ENCODE data around the gene FGD1.
"Not testable (repeated sequence)": the region's sequence is repeated elsewhere in the genome, so short reads cannot be mapped to it uniquely, and the experiment has no call there.

FGD1 gene

GRCh38 chrX:54494989-54495813 lies 833 bp downstream of the FGD1 start:
- no peak overlapping the region for H3K27ac ChIP-seq (ENCODE audit: low read depth, low read length)
- H3K9ac ChIP-seq (ENCODE audit: low read depth in 1 of 2, low read length in 2 of 2), result peak overlapping the region; percentile 43 to 47
- peak overlapping the region; percentile 43 to 62 for H3K4me3 ChIP-seq (ENCODE audit: low read depth in 1 of 2, low read length in 2 of 2)
- no peaks in the 10 kb centered on the region for H3K4me1 ChIP-seq (ENCODE audit: control insufficient read depth in 1 of 2, insufficient read depth in 2 of 2, low read length in 2 of 2)
- no peaks in the 10 kb centered on the region for H3K36me3 ChIP-seq (ENCODE audit: control insufficient read depth in 1 of 2, insufficient read depth in 2 of 2, low read length in 2 of 2)
- H3K27me3 ChIP-seq (ENCODE audit: control insufficient read depth in 1 of 2, insufficient read depth in 2 of 2, low read length in 2 of 2), result no peaks in the 10 kb centered on the region
- H3K9me3 ChIP-seq (ENCODE audit: control insufficient read depth in 1 of 2, low read length in 2 of 2), result no peaks in the 10 kb centered on the region

DNA sequence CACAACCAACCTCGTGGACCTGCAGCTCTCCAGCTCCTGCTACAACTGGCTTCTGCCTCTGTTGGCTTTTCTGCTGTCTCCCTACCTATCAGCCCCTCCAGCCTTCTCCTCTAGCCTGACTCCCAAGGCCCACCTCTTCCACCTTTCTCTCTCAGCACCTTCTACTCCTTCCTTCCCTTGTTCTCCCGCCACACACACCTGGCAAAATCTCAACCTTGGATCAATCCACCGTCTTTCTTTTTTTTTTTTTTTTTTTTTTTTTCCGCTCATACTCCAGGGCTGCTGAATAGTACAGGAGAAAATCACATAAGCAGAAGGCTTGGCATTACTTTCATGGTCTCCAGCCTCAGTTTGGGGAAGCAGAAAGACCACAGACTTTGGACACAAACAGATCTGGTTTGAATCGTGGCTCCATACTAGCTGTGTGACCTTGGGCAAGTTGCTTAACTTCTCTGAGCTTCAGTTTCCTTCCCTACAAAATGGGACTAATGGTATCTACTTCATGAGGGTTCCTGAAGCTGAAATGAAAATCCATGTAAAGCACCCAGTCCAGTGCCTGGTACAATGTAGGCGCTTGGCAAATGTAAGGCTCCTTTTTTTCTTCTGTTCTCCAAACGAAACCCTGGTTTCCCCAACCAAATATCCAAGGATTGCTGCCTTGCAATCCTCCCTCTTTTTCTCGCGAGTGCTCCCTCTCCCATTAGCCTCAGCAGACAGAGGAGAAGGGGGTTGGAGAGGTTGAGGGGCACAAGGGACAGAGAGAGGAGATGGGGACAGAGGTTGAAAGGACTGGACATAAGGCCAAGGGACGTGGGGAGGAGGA lies 1.7 kb downstream of the FGD1 start:
- Histone ChIP-seq H3K27ac (ENCODE audit: low read depth, low read length) (no peak overlapping the region), H3K4me1 (ENCODE audit: control insufficient read depth in 1 of 2, insufficient read depth in 2 of 2, low read length in 2 of 2) (no peaks in the 10 kb centered on the region), H3K36me3 (ENCODE audit: control insufficient read depth in 1 of 2, insufficient read depth in 2 of 2, low read length in 2 of 2) (no peaks in the 10 kb centered on the region), H3K27me3 (ENCODE audit: control insufficient read depth in 1 of 2, insufficient read depth in 2 of 2, low read length in 2 of 2) (no peaks in the 10 kb centered on the region), H3K9me3 (ENCODE audit: control insufficient read depth in 1 of 2, low read length in 2 of 2) (no peaks in the 10 kb centered on the region), H3K4me3 (ENCODE audit: low read depth in 1 of 2, low read length in 2 of 2) (peak overlapping the region; percentile 43 to 62), H3K9ac (ENCODE audit: low read depth in 1 of 2, low read length in 2 of 2) (peak overlapping the region; percentile 43 to 47)

- Histone ChIP-seq H3K27me3 (ENCODE audit: control insufficient read depth in 1 of 2, insufficient read depth in 2 of 2, low read length in 2 of 2) (no peaks in the 10 kb centered on the region), H3K27ac (ENCODE audit: low read depth, low read length) (no peak overlapping the region), H3K4me1 (ENCODE audit: control insufficient read depth in 1 of 2, insufficient read depth in 2 of 2, low read length in 2 of 2) (no peaks in the 10 kb centered on the region), H3K36me3 (ENCODE audit: control insufficient read depth in 1 of 2, insufficient read depth in 2 of 2, low read length in 2 of 2) (no peaks in the 10 kb centered on the region), H3K9me3 (ENCODE audit: control insufficient read depth in 1 of 2, low read length in 2 of 2) (no peaks in the 10 kb centered on the region), H3K9ac (ENCODE audit: low read depth in 1 of 2, low read length in 2 of 2) (no peak overlapping the region), H3K4me3 (ENCODE audit: low read depth in 1 of 2, low read length in 2 of 2) (no peak overlapping the region)
These were observed 3.7 kb downstream of the FGD1 start for GRCh38 chrX:54492340-54492739.

DNA sequence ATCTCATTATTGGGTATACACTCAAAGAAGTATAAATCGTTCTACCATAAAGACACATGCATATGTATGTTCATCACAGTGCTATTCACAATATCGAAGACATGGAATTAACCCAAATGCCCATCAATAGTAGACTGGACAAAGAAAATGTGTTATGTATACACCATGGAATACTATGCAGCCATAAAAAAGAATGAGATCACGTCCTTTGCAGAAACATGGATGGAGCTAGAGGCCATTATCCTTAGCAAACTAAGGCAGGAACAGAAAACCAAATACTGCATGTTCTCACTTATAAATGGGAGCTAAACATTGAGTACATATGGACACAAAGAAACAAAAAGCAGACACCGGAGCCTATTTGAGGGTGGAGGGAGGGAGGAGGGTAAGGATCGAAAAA lies 6.2 kb downstream of the FGD1 start:
- not testable (repeated sequence) for H3K27ac ChIP-seq (ENCODE audit: low read depth, low read length); H3K4me3 ChIP-seq (ENCODE audit: low read depth in 1 of 2, low read length in 2 of 2)

GRCh38 chrX:54484666-54485065 lies 11.4 kb downstream of the FGD1 start:
- no peaks in the 10 kb centered on the region for H3K9me3 ChIP-seq (ENCODE audit: control insufficient read depth in 1 of 2, low read length in 2 of 2)
- no peaks in the 10 kb centered on the region for H3K27me3 ChIP-seq (ENCODE audit: control insufficient read depth in 1 of 2, insufficient read depth in 2 of 2, low read length in 2 of 2)
- no peak overlapping the region for H3K4me3 ChIP-seq (ENCODE audit: low read depth in 1 of 2, low read length in 2 of 2)
- H3K36me3 ChIP-seq (ENCODE audit: control insufficient read depth in 1 of 2, insufficient read depth in 2 of 2, low read length in 2 of 2), result no peaks in the 10 kb centered on the region
- H3K9ac ChIP-seq (ENCODE audit: low read depth in 1 of 2, low read length in 2 of 2), result no peak overlapping the region
- H3K27ac ChIP-seq (ENCODE audit: low read depth, low read length), result no peak overlapping the region
- peaks cover 7 to 16% of the 10 kb centered on the region in 2 donors for H3K4me1 ChIP-seq (ENCODE audit: control insufficient read depth in 1 of 2, insufficient read depth in 2 of 2, low read length in 2 of 2)

More for the DNA sequence above, 6.2 kb downstream of the FGD1 start:
- not testable (repeated sequence) for H3K36me3 ChIP-seq (ENCODE audit: control insufficient read depth in 1 of 2, insufficient read depth in 2 of 2, low read length in 2 of 2); H3K9ac ChIP-seq (ENCODE audit: low read depth in 1 of 2, low read length in 2 of 2); H3K27me3 ChIP-seq (ENCODE audit: control insufficient read depth in 1 of 2, insufficient read depth in 2 of 2, low read length in 2 of 2); H3K9me3 ChIP-seq (ENCODE audit: control insufficient read depth in 1 of 2, low read length in 2 of 2); H3K4me1 ChIP-seq (ENCODE audit: control insufficient read depth in 1 of 2, insufficient read depth in 2 of 2, low read length in 2 of 2)

DNA sequence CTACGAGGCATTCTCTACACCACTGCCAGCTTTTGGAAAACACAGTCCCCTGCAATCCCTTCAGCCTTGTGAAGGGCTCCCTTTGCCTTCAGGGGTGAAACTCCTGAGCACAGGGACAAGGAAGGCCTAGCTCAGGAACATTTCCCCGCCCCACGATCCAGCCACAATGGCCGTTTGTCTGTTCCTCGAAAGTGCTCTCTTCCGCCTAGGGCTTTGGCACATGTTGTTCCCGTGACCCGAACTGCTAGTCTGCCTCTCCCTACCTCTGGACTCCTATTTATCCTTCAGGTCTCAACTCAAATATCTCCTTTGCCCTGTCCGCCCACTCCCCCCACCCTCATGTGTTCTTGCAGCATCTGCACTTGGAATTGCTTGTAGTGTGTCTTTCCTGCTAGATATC lies 12.1 kb downstream of the FGD1 start:
- Histone ChIP-seq H3K4me3 (ENCODE audit: low read depth in 1 of 2, low read length in 2 of 2) (no peak overlapping the region), H3K27me3 (ENCODE audit: control insufficient read depth in 1 of 2, insufficient read depth in 2 of 2, low read length in 2 of 2) (no peaks in the 10 kb centered on the region), H3K9ac (ENCODE audit: low read depth in 1 of 2, low read length in 2 of 2) (no peak overlapping the region), H3K9me3 (ENCODE audit: control insufficient read depth in 1 of 2, low read length in 2 of 2) (no peaks in the 10 kb centered on the region), H3K4me1 (ENCODE audit: control insufficient read depth in 1 of 2, insufficient read depth in 2 of 2, low read length in 2 of 2) (peaks cover 7 to 16% of the 10 kb centered on the region in 2 donors), H3K36me3 (ENCODE audit: control insufficient read depth in 1 of 2, insufficient read depth in 2 of 2, low read length in 2 of 2) (no peaks in the 10 kb centered on the region), H3K27ac (ENCODE audit: low read depth, low read length) (no peak overlapping the region)

DNA sequence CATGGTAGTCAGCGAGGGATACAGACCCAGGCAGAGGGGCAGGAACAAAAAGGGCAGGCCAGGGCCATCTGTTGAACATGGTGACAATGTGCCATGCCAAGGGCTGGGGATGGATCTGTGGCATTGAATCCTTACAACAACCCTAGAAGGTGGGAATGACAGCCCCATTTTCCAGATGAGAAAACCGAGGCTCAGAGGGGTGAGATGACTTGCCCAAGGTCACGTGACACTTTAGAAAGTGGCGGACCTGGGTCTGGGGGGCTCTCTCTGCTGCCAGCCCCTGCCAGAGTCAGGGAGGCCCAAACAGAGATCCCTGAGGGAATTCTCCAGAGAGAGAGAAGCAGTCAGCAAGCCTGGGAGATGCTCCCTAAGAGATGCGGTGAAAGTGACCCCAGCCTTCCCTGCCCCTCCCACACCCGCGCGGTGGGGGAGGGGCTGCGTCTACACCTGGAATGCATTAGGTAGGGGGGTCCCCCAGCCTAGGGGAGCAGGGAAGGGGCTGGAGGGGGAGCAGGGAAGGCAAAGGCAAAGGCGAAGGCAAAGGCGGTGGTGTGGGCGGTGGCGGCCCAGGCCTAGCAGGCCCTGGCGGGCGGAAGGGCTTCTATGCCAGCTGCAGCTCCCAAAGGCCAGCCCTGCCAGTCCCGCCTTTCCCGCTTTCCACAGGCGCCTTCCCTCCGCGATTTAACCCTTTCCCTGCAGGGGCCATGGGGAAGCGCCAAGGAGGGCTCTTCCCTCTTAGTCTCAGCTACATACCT lies 13.0 kb downstream of the FGD1 start:
- H3K9me3 ChIP-seq (ENCODE audit: control insufficient read depth in 1 of 2, low read length in 2 of 2), result no peaks in the 10 kb centered on the region
- no peak overlapping the region for H3K9ac ChIP-seq (ENCODE audit: low read depth in 1 of 2, low read length in 2 of 2)

DNA sequence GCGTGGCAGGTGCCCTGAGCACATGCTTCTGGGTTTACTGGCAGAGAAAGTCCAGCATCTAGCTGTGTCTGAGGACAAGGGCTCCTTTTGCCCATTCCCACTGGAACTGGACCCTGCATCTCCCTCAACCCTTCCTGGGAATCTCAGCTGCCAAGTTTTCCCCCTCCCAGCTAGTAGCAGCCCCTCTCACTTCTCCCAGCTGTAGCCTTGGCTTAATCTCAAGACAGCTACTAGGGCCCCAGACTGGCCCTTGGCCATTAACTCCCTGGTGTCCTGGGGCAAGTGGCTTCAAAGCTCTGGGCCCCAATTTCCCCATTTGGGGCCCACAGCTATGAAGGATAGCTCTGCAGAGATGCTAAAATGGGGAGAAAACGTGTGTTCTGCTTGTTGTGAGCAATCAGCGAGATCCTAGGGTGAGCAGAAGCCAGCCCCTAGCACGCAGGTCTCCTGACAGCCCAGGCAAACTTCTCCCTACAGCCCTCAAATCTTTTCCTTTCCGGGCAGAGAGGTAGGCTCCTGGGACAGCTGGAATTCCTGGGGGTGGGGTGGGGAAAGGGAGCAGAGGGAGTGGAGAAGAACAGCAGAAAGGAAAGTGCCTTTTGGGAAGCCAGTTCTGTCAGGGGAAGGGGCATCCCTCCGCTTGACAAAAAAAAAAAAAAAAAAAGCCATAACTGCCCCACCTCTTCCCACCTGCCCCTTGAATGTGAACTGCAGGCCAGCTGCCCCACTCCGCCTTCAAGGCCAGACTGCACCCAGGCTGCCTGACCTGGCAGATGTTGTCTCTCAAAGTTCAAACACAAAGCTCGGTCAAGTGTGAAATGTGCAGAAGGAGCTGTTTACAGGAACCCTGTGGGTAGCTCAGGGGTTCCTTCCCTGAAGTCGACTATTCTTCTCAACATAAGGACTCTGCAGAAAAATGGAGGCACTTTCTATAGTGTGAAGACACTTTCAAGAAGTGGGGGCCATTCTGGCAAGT lies 16.6 kb downstream of the FGD1 start:
- Histone ChIP-seq H3K9me3 (ENCODE audit: control insufficient read depth in 1 of 2, low read length in 2 of 2) (no peaks in the 10 kb centered on the region), H3K9ac (ENCODE audit: low read depth in 1 of 2, low read length in 2 of 2) (no peak overlapping the region), H3K4me1 (ENCODE audit: control insufficient read depth in 1 of 2, insufficient read depth in 2 of 2, low read length in 2 of 2) (peaks cover 7 to 16% of the 10 kb centered on the region in 2 donors), H3K27ac (ENCODE audit: low read depth, low read length) (no peak overlapping the region), H3K4me3 (ENCODE audit: low read depth in 1 of 2, low read length in 2 of 2) (no peak overlapping the region), H3K36me3 (ENCODE audit: control insufficient read depth in 1 of 2, insufficient read depth in 2 of 2, low read length in 2 of 2) (no peaks in the 10 kb centered on the region), H3K27me3 (ENCODE audit: control insufficient read depth in 1 of 2, insufficient read depth in 2 of 2, low read length in 2 of 2) (no peaks in the 10 kb centered on the region)

More for the DNA sequence above, 13.0 kb downstream of the FGD1 start:
- H3K4me1 ChIP-seq (ENCODE audit: control insufficient read depth in 1 of 2, insufficient read depth in 2 of 2, low read length in 2 of 2), result peaks cover 7 to 16% of the 10 kb centered on the region in 2 donors
- no peak overlapping the region for H3K4me3 ChIP-seq (ENCODE audit: low read depth in 1 of 2, low read length in 2 of 2)
- H3K27ac ChIP-seq (ENCODE audit: low read depth, low read length), result peak overlapping the region; percentile 10
- no peaks in the 10 kb centered on the region for H3K36me3 ChIP-seq (ENCODE audit: control insufficient read depth in 1 of 2, insufficient read depth in 2 of 2, low read length in 2 of 2)
- H3K27me3 ChIP-seq (ENCODE audit: control insufficient read depth in 1 of 2, insufficient read depth in 2 of 2, low read length in 2 of 2), result no peaks in the 10 kb centered on the region
